Measurements from ENCODE around the gene AUTS2.

AUTS2 gene

DNA sequence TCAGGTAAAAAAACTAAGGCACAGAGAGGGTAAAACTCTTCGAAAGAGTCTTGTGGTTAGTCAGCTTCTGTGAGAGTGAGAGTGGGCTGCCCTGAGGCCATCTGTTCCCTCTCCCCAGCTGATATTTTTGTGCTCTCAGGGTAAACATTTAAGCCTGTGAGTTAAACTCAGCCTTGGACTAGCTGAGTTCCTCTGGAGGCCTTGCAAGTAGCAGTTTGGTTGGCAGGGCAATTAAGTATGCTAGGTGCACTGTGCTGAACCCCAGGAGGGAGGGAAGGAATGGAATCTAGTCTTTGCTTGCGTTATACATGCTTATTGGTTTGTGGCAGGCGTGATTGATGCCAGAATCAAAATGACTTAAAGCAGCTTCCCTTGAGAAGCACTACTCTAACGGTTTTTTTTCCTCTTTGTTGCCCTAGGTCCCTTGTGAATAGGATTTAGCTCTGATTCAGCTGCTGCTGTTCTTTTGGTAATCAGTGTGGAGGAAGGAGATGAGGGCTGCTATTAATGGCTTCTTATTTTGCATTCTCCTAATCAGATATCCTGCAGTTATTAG lies 140.2 kb downstream of the AUTS2 start:
- no peak for DNase-seq

GRCh38 chr7:69739190-69739589 lies 140.9 kb downstream of the AUTS2 start:
- DNase-seq = no peak

GRCh38 chr7:69739931-69740431 lies 141.7 kb downstream of the AUTS2 start:
- DNase-seq = no peak

- DNase-seq = no peak
Observed at GRCh38 chr7:69742237-69742636, 144.0 kb downstream of the AUTS2 start.

GRCh38 chr7:69743436-69743835 lies 145.2 kb downstream of the AUTS2 start:
- DNase-seq = no peak

DNA sequence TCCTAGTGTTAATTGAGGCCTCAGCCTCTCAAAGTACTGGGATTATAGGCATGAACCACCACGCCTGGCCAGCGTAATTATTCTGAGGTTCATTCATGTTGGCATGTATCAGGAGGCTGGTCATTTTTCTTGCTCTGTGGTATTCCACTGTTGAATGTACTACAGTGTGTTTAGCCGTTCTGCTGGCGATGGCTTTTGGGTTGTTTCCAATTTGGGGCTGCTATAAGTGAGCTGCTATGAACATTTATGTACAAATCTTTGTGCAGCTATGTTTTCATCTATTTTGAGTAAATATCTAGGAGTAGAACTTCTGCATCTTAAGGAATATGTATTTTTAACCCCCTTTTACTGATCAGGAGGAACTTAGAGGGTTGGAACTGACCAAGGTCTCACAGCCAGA lies 145.8 kb downstream of the AUTS2 start:
- DNase-seq = no peak

DNA sequence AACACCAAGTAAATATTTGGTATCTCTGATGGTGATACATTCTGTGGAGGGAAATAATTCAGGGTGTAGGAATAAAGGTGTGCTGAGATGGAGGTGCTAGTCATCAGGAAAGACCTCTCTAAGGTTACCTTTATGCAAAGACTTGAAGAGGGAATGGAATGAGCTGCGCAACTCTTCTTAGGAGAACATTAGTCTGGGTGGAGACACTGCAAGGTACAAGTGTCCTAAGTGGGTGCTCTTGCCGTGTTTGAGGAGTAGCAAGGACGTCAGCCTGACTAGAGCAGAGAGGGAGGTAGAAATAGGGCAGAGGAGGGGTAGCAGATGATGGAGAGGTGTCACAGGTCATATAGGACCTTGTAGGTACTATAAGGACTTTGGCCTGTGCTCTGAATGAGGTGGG lies 148.1 kb downstream of the AUTS2 start:
- no peak for DNase-seq

DNA sequence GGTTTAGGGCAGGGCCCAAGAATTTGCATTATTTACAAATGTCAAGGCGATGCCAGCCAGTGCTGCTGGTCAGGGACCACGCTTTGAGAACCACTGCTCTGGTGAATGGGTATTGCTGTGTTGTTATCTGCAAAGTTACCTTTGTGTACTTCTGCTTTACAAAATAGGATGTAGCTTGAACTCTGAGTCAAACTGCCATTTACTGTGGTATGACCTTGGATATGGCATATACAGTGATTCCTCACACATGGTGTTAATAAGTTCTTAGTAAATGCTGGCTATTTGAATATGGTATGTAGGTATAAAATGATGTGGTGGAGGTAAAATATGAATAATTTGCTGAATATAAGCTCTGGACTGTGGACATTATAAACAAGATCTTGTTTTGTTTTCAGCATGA lies 148.9 kb downstream of the AUTS2 start:
- DNase-seq = no peak

DNA sequence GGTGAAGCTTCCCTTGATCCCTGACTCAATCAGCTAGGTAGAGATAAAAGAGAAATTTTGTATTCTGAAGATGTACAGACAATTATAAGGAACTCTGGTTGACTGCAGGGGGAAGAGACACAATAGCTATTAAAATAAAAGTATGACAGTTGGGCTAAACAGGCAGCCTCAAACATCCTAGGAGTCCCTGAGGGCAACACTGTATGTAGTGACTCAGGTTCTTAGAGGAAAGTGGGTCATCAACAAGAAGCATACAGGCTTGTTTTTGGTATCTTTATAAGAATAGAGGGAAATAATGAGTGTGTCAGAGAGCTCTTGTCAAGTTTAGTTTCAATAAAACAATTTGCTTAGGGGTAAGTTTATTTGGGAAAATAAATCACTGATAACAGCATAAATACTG lies 150.3 kb downstream of the AUTS2 start:
- DNase-seq = no peak

GRCh38 chr7:69749372-69749979 lies 151.2 kb downstream of the AUTS2 start:
- no peak for DNase-seq

DNA sequence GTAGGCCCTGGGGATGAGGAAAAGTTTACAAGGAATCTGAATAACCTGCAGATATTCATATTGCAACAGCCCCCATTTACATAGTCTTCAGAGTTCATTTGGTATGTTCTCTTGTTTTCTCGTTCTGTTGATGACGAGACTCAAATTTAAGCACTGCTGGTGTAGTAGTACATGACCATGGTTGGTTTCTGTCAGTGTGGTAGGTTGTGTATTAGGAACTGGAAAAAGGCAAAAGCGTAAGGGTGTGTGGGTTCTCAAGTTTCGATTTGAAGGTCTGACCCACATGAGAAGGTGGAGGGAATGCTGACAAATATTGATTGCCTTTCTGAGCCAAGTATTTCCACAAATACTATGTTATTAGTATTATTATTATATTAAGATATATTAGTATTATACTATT lies 151.7 kb downstream of the AUTS2 start:
- no peak for DNase-seq

- no peak for DNase-seq
Observed at GRCh38 chr7:69751026-69751425, 152.8 kb downstream of the AUTS2 start.

- DNase-seq = no peak
Observed at GRCh38 chr7:69753981-69754380, 155.7 kb downstream of the AUTS2 start.

- no peak for DNase-seq
Observed at GRCh38 chr7:69754476-69754875, 156.2 kb downstream of the AUTS2 start.

DNA sequence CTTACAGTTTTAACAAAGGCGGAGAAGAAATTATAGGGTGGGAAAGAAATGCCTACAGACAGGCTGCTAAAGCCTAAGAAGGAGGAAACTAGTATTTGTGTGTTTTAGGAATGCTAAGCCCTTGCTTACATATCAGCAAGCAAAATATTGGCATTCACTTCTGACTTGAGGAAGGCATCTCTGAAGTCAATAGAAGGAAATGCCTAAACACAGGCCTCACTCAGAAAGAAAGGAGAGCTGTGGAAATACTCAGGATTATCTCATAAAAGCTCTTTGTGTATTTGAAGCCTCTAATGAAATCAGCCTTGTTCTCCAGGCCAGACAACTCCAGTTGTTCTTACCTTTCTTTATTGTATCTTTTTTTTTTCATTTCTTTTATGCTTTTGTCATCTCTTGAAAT lies 158.0 kb downstream of the AUTS2 start:
- DNase-seq = no peak

GRCh38 chr7:69757528-69757927 lies 159.3 kb downstream of the AUTS2 start:
- DNase-seq = no peak

DNA sequence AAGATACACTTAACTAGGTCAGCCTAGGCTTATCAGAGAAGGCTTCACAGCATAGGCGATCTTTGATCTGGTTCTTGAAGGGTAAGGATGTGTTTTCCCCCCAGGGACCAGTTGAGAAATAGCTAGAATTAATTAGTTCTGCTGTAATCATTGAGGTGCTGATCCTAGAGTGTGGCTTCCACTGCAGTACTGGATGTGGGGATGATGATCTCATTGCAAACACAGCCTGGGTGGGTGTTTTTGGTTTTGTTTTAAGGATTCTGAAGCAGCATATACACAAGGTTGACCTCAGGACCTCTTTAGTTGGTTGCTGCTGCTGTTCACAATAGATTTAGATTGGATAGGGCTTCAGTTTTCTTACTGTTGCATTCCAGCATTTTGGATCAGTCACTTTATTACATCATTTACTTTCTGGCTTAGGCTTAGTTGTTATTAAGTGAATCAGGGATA lies 159.7 kb downstream of the AUTS2 start:
- no peak for DNase-seq

- no peak for DNase-seq
Observed at GRCh38 chr7:69759373-69759772, 161.1 kb downstream of the AUTS2 start.

DNA sequence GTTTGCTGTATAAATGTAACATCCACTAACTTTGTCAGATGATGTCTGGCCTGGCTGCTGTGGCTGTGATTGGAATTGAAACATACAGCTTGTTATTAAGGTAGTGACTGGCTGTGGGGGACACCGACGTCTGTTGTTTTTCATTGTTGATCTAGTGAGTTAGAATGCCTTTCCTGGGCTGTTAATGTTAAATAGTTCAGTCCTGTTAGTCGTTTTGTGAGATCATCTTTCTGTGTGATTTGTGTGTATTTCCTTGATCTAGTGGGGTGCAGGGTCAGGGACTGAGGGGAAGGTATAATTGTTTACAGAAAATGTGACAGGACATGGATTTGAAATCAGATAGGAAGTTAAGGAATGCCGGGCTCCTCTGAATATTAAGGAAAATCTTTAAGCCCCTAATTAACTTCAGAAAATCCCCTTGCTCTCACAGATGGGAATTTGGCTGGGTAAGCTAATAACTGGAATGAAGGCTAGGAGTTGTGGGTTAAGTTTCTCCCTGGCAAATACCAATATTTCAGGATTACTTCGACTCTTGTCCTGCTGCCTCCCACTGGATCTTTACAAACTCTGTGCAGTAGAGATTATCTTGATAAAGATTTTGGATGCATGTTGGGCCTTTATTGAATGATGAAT lies 163.1 kb downstream of the AUTS2 start:
- no peak for DNase-seq

GRCh38 chr7:69762821-69763352 lies 164.6 kb downstream of the AUTS2 start:
- no peak for DNase-seq

DNA sequence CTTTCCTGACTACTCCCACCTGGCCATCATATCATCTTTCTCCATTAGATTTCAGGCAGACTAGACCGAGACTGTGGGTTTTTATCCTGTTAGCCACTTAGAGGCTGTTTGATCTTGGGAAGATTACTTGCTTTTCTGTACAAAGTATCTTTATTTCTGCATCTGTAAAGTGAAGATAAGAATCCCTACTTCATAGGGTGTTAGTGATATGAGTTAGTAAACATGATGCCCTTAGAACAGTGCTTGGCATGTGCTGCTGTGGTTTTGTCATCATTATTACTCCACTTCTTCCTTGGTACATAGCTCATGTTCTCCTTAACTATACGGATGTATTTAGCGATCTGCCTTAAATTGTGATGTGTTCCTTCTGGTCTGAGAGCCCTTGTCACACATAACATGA lies 165.2 kb downstream of the AUTS2 start:
- DNase-seq = no peak

DNA sequence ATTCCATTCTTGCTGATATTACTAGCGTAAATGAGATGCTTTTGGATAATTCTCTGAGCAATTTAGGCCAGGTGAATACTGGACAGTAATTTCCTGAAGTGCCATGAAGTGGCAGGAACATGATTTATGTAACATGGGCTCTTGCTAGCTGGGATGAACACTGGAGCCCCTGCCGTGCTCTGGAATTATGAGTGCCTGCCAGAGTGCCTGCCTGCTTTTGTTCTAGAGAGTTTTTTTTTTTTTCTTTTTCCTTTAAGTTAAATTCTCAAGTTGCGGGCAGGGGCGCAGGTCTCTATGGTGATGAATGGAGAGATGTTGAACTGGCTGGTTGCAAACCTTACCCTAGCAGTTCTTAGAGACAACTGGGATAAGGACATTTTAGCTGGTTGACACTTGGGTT lies 165.9 kb downstream of the AUTS2 start:
- DNase-seq = no peak

DNA sequence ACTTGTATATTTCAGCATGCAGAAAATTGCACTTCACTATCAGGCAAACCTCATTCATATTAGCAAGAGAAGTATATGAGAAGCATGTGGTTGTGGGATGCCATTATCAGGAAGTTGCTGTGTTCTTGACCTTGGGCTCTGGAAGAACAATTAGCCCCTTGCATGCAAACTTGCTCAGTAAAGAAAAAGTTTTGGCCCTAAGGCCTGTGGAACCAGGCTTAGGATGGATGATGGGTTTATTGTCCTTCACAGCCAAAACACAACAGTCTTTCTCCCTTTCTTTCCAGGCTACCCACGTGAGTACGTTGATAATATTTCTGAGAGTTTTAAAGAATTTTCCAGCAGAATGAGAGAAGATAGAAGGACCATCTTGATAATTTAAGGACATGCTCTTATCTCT lies 166.4 kb downstream of the AUTS2 start:
- no peak for DNase-seq

DNA sequence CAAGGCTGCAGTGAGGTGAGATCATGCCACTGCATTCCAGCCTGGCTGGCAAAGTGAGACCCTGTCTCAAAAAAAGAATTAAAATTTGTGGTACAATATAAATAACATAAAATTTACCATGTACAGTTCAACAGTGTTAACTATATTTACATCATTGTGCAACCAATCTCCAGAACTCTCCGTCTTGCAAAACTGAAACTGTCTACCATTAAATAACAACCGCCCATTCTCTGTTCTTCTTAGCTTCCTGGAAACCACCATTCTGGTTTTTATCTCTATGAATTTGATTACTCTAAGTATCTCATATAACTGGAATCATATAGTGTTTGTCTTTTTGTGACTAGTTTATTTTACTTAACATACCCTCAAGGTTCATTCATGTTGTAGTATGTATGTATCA lies 167.6 kb downstream of the AUTS2 start:
- no peak for DNase-seq

Measured in effector CD8-positive, alpha-beta T cell (primary cell).